Keratinocyte (primary cell): ENCODE data around the gene MTR. TPM values are rescaled to one million over a fixed set of nuclear protein-coding genes. Genes with fewer than 3 reads are reported as not detected.

Experiments used
- DNase-seq: peaks from one replicate; pipeline ENCODE4 v3.0.0-alpha.2; 2011; ENCODE audit warnings: low read depth, missing footprints, low spot score
- FAIRE-seq: peaks from 2 replicates; lab custom pipeline; 2011; peaks lifted over from hg19 to GRCh38; lab: Jason Lieb, UNC
- H2AFZ ChIP-seq: 2 replicates; pipeline ENCODE4 v1.6.0; 2012; ENCODE audit warnings: low read length, control low read depth, inconsistent platforms; ENCODE audit not compliant: control insufficient read depth
- H3K27ac ChIP-seq: 2 replicates; pipeline ENCODE4 v1.5.1; 2011; ENCODE audit warnings: low read length; ENCODE audit not compliant: control insufficient read depth, insufficient read depth
- H3K27me3 ChIP-seq: 3 replicates; pipeline ENCODE4 v1.6.0; 2011; ENCODE audit warnings: low read length; ENCODE audit not compliant: control insufficient read depth, insufficient read depth; ENCODE audit errors: extremely low read depth
- H3K36me3 ChIP-seq, 2 experiments: 2 replicates in 1 of 2; 3 replicates in 1 of 2; pipeline ENCODE4 v1.5.1; 2011; ENCODE audit warnings: low read length in 2 of 2, mild to moderate bottlenecking in 1 of 2; ENCODE audit not compliant: control insufficient read depth in 2 of 2, insufficient read depth in 2 of 2; ENCODE audit errors: extremely low read depth in 1 of 2
- H3K4me1 ChIP-seq: 3 replicates; pipeline ENCODE4 v1.5.1; 2011; ENCODE audit warnings: low read length; ENCODE audit not compliant: control insufficient read depth, insufficient read depth; ENCODE audit errors: extremely low read depth
- H3K4me2 ChIP-seq: 3 replicates; pipeline ENCODE4 v1.6.0; 2011; ENCODE audit warnings: low read depth, low read length; ENCODE audit not compliant: control insufficient read depth, insufficient read depth; ENCODE audit errors: extremely low read depth
- H3K4me3 ChIP-seq, 3 experiments: fragments of 200-600 bp in 1 of 3; sonication (generic) in 1 of 3; 2 replicates in 2 of 3; 3 replicates in 1 of 3; pipeline ENCODE4 v1.5.1; 2011 to 2016; ENCODE audit warnings: low read length in 3 of 3, mild to moderate bottlenecking in 3 of 3, control low read depth in 2 of 3, inconsistent platforms in 1 of 3, low read depth in 1 of 3, mixed read lengths in 1 of 3, mixed run types in 1 of 3, moderate library complexity in 1 of 3; ENCODE audit not compliant: control insufficient read depth in 2 of 3, insufficient read depth in 2 of 3; ENCODE audit errors: extremely low read depth in 1 of 3
- H3K79me2 ChIP-seq: 2 replicates; pipeline ENCODE4 v1.6.0; 2012; ENCODE audit warnings: low read length; ENCODE audit not compliant: control insufficient read depth, insufficient read depth
- H3K9ac ChIP-seq: 3 replicates; pipeline ENCODE4 v1.6.0; 2011; ENCODE audit warnings: low read length; ENCODE audit not compliant: control insufficient read depth, insufficient read depth; ENCODE audit errors: extremely low read depth
- H3K9me1 ChIP-seq: 3 replicates; pipeline ENCODE4 v1.6.0; 2011; ENCODE audit warnings: low read length; ENCODE audit not compliant: control insufficient read depth, insufficient read depth; ENCODE audit errors: extremely low read depth
- H3K9me3 ChIP-seq: 2 replicates; pipeline ENCODE4 v1.5.1; 2012; ENCODE audit warnings: low read depth, low read length; ENCODE audit not compliant: control insufficient read depth
- H4K20me1 ChIP-seq: 3 replicates; pipeline ENCODE4 v1.6.0; 2011; ENCODE audit warnings: low read length; ENCODE audit not compliant: control insufficient read depth, insufficient read depth; ENCODE audit errors: extremely low read depth
- EZH2 ChIP-seq: IDR thresholded peaks from one replicate; pipeline ENCODE4 v1.6.1; 2012; ENCODE audit warnings: inconsistent platforms, mild to moderate bottlenecking, low read length, moderate library complexity
- dilution Hi-C: fragments of 300-500 bp; cut with MboI; formaldehyde crosslinking; loops from one replicate; pipeline ENCODE4 v1.7.0; 2020; ENCODE audit warnings: low sequenced_read_pairs; ENCODE audit not compliant: extremely low pct_ligation_motif_present
- polyA plus RNA-seq, 5 experiments: library from polyadenylated mRNA; depleted of rRNA in 3 of 5; stranded (reverse) in 3 of 5; stranded (forward) in 1 of 5; unstranded in 1 of 5; fragments of >200 nt; gene quantifications; 1 replicate in 1 of 5; 2 replicates in 3 of 5; 3 replicates in 1 of 5; pipeline versions ENCODE4 v1.2.1 to v1.2.3, GENCODE V29; 2011 to 2012; ENCODE audit warnings: missing spikeins in 2 of 5, low read depth in 1 of 5, low replicate concordance in 1 of 5
- TF ChIP-seq, protein P1 (sequence below), 3 experiments: IDR thresholded peaks in 1 of 3; conservative IDR thresholded peaks in 1 of 3; optimal IDR thresholded peaks in 1 of 3; 2 replicates in 2 of 3; 3 replicates in 1 of 3; pipeline versions ENCODE3 to v1.5.1; 2011; ENCODE audit warnings: low read length in 3 of 3, mild to moderate bottlenecking in 3 of 3, moderate library complexity in 2 of 3, control low read depth in 1 of 3, inconsistent platforms in 1 of 3; ENCODE audit not compliant: insufficient read depth in 2 of 3; ENCODE audit errors: extremely low read depth in 1 of 3

Gene MTR
- polyA plus RNA-seq, 1 donor (not counting 4 experiments of a cell fraction or from before 2014, with no cell fraction given), result 14.3 TPM

- no peaks in the 10 kb centered on the region for H3K4me1 ChIP-seq
- dilution Hi-C loops, result no loop called here
- no peak overlapping the region for H3K4me3 ChIP-seq
- H3K27ac ChIP-seq, result no peak overlapping the region
- no peaks in the 10 kb centered on the region for H3K79me2 ChIP-seq
- H2AFZ ChIP-seq, result no peak overlapping the region
- H3K9ac ChIP-seq, result no peak overlapping the region
- no peaks in the 10 kb centered on the region for H3K9me3 ChIP-seq
- DNase-seq (no peak), FAIRE-seq (no peak)
- H3K36me3 ChIP-seq, result peaks cover 15 to 29% of the 10 kb centered on the region in 2 experiments
- no peaks in the 10 kb centered on the region for H3K27me3 ChIP-seq
- no peaks in the 10 kb centered on the region for H4K20me1 ChIP-seq
- H3K9me1 ChIP-seq, result no peaks in the 10 kb centered on the region
- H3K4me2 ChIP-seq, result no peak overlapping the region
- TF ChIP-seq, protein P1, sequence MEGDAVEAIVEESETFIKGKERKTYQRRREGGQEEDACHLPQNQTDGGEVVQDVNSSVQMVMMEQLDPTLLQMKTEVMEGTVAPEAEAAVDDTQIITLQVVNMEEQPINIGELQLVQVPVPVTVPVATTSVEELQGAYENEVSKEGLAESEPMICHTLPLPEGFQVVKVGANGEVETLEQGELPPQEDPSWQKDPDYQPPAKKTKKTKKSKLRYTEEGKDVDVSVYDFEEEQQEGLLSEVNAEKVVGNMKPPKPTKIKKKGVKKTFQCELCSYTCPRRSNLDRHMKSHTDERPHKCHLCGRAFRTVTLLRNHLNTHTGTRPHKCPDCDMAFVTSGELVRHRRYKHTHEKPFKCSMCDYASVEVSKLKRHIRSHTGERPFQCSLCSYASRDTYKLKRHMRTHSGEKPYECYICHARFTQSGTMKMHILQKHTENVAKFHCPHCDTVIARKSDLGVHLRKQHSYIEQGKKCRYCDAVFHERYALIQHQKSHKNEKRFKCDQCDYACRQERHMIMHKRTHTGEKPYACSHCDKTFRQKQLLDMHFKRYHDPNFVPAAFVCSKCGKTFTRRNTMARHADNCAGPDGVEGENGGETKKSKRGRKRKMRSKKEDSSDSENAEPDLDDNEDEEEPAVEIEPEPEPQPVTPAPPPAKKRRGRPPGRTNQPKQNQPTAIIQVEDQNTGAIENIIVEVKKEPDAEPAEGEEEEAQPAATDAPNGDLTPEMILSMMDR (optimal IDR thresholded peaks at IDR 0.05 in 1 of 3, IDR thresholded peaks at IDR 0.05 in 1 of 3, conservative IDR thresholded peaks at IDR 0.05 in 1 of 3; ENCODE audit: extremely low read depth in 1 of 3, insufficient read depth in 2 of 3, low read length in 3 of 3), result no peak
- no peak for TF ChIP-seq EZH2
Measured at GRCh38 chr1:236865818-236866155, 70.7 kb downstream of the MTR start.

DNA sequence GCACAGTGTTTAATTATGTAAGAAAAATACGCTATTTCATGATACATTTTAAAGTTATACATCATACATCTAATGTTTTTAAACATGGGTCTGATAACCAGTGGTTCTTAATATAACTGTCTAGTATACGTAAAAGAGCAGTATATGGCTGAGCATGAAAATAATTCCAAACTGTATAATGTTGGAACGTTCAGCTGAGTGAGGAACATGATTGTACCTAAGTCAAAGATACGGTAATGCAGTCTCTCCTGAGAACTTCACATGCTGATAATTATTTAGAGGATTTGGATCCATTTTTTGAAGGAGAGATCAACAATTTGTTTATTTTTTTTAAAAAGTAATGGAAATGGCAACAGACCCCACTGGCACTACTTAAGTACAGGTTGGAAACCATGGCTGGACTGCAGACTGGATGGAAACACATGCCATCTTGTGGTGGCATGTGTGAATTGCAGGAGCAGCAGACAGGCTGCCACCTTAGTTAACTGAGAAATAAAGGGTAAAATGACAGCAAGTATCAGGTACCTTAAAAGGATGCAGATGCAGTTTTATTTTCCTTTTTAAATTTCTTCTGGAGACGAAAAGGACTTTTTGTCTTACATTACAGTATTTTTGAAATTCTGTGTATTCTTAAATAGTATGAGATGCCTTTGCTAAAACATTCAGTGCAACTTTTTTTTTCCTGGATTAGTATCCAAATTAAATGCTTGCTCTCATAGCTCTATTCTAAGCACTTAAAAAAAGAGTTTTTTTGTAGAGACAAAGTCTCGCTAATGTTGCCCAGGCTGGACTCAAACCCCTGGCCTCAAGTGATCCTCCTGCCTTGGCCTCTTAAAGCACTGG, 73.8 kb downstream of the MTR start:
- H3K4me3 ChIP-seq, result no peak overlapping the region

More for the DNA sequence above, 73.8 kb downstream of the MTR start:
- Histone ChIP-seq H3K9me3 (no peaks in the 10 kb centered on the region), H2AFZ (no peak overlapping the region), H3K9ac (no peak overlapping the region), H3K79me2 (no peaks in the 10 kb centered on the region), H3K36me3 (peaks cover 10 to 13% of the 10 kb centered on the region in 2 experiments), H3K9me1 (no peaks in the 10 kb centered on the region), H3K4me1 (no peaks in the 10 kb centered on the region), H3K4me2 (no peak overlapping the region), H3K27ac (no peak overlapping the region), H4K20me1 (no peaks in the 10 kb centered on the region), H3K27me3 (no peaks in the 10 kb centered on the region)
- no peak for FAIRE-seq
- TF ChIP-seq, protein P1 (optimal IDR thresholded peaks at IDR 0.05 in 1 of 3, IDR thresholded peaks at IDR 0.05 in 1 of 3, conservative IDR thresholded peaks at IDR 0.05 in 1 of 3; ENCODE audit: extremely low read depth in 1 of 3, insufficient read depth in 2 of 3, low read length in 3 of 3), result peak; percentile 81 to 96 (median 93)
- TF ChIP-seq EZH2, result no peak
- dilution Hi-C loops, result no loop called here
- DNase-seq, result peak; percentile 40
